Measurements from ENCODE around the gene TBC1D9B.

Gene TBC1D9B

GRCh38 chr5:179893076-179893957, 14.4 kb downstream of the TBC1D9B start:
- Histone ChIP-seq H3K4me3 (ENCODE audit: low read length) (no peak overlapping the region), H3K9me3 (ENCODE audit: control insufficient read depth, low read length) (no peaks in the 10 kb centered on the region), H3K9ac (ENCODE audit: low read length) (no peak overlapping the region), H3K4me1 (ENCODE audit: control insufficient read depth, insufficient read depth, low read length) (no peaks in the 10 kb centered on the region), H3K36me3 (ENCODE audit: control insufficient read depth, insufficient read depth, low read length, severe bottlenecking) (peaks cover 90% of the 10 kb centered on the region), H3K27me3 (replicated peaks; ENCODE audit: control insufficient read depth, insufficient read depth, low read length) (no peaks in the 10 kb centered on the region)
- no peak for DNase-seq (ENCODE audit: low read depth)

DNA sequence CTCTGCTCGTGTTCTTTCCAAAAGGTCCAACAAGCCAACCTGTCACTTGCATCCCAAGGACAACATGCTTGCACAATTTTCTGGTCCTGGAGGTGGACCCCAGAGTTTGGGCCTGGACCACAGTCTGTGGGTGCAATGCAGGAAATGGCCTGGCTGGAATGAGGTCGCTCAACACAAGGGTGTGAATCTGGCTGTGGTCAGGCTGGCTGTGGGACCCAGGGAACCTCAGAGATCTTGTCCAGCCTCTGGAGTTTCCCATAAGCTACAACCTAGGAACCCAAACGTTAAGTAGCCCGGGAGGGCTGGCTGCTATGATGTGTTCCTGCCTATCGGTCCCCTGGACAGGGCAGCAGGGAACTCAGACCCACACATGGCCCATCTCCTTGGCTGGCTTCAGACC, 15.4 kb downstream of the TBC1D9B start:
- Histone ChIP-seq H3K4me3 (ENCODE audit: low read length) (no peak overlapping the region), H3K4me1 (ENCODE audit: control insufficient read depth, insufficient read depth, low read length) (no peaks in the 10 kb centered on the region), H3K36me3 (ENCODE audit: control insufficient read depth, insufficient read depth, low read length, severe bottlenecking) (peaks cover 91% of the 10 kb centered on the region), H3K27me3 (replicated peaks; ENCODE audit: control insufficient read depth, insufficient read depth, low read length) (no peaks in the 10 kb centered on the region), H3K9me3 (ENCODE audit: control insufficient read depth, low read length) (no peaks in the 10 kb centered on the region), H3K9ac (ENCODE audit: low read length) (no peak overlapping the region)
- DNase-seq (ENCODE audit: low read depth), result no peak

DNA sequence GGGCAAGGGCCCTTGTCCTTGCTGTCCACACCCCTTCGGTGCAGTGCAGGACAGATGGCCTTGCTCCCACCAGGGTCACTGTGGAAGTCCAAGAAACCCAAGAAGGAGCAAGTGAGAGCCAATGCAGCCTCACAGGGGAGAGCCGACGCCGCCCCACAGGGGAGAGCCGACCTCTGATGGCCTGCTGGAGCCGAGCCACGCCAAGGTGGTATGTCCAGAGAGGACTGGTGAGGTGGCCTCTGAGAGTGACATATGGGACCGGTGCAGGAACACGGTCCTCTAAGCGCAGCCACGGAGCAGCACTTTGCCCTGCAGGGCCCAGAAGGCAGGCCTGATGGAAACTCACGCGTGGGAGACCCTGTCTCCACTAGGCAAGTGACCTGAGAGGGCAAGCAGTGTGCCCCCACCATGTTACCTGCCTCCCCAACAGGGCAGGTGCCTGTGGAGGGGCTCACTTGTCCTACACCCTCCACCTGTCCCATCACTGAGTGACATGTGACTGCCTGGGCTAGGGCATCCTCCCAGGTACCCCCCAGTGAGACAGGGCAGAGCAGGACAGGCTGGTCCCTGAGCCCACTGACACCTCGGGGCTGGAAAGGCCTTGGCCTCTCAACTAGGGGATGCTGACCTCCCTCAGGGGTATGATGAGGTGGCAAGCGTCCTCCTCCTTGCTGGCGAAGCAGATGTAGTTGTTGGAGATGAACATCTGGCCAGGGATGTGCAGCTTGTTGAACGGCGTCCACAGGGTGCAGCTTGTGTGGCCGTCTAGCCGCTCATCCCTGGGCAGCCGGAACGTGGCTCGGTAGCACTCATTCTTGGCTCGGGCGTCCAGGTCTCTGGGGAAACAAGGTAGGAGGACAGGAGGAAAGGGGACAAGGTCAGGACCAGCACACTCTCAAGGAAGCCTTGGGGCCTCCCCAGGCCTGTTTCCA, 16.7 kb downstream of the TBC1D9B start:
- Histone ChIP-seq H3K9me3 (ENCODE audit: control insufficient read depth, low read length) (no peaks in the 10 kb centered on the region), H3K4me3 (ENCODE audit: low read length) (no peak overlapping the region), H3K9ac (ENCODE audit: low read length) (no peak overlapping the region), H3K27me3 (replicated peaks; ENCODE audit: control insufficient read depth, insufficient read depth, low read length) (no peaks in the 10 kb centered on the region), H3K4me1 (ENCODE audit: control insufficient read depth, insufficient read depth, low read length) (no peaks in the 10 kb centered on the region), H3K36me3 (ENCODE audit: control insufficient read depth, insufficient read depth, low read length, severe bottlenecking) (peaks cover 86% of the 10 kb centered on the region)
- DNase-seq (ENCODE audit: low read depth), result no peak

GRCh38 chr5:179889885-179890284, 17.8 kb downstream of the TBC1D9B start:
- H3K27me3 ChIP-seq (replicated peaks; ENCODE audit: control insufficient read depth, insufficient read depth, low read length), result no peaks in the 10 kb centered on the region
- no peak for DNase-seq (ENCODE audit: low read depth)
- peaks cover 83% of the 10 kb centered on the region for H3K36me3 ChIP-seq (ENCODE audit: control insufficient read depth, insufficient read depth, low read length, severe bottlenecking)

GRCh38 chr5:179887802-179888201, 19.9 kb downstream of the TBC1D9B start:
- H3K27me3 ChIP-seq (replicated peaks; ENCODE audit: control insufficient read depth, insufficient read depth, low read length), result no peaks in the 10 kb centered on the region
- no peaks in the 10 kb centered on the region for H3K4me1 ChIP-seq (ENCODE audit: control insufficient read depth, insufficient read depth, low read length)
- H3K4me3 ChIP-seq (ENCODE audit: low read length), result no peak overlapping the region
- no peak for DNase-seq (ENCODE audit: low read depth)
- H3K9me3 ChIP-seq (ENCODE audit: control insufficient read depth, low read length), result peaks cover 12% of the 10 kb centered on the region
- peaks cover 84% of the 10 kb centered on the region for H3K36me3 ChIP-seq (ENCODE audit: control insufficient read depth, insufficient read depth, low read length, severe bottlenecking)
- no peak overlapping the region for H3K9ac ChIP-seq (ENCODE audit: low read length)

More at GRCh38 chr5:179889885-179890284, 17.8 kb downstream of the TBC1D9B start:
- no peaks in the 10 kb centered on the region for H3K4me1 ChIP-seq (ENCODE audit: control insufficient read depth, insufficient read depth, low read length)
- H3K9me3 ChIP-seq (ENCODE audit: control insufficient read depth, low read length), result no peaks in the 10 kb centered on the region
- no peak overlapping the region for H3K9ac ChIP-seq (ENCODE audit: low read length)
- H3K4me3 ChIP-seq (ENCODE audit: low read length), result no peak overlapping the region

GRCh38 chr5:179887095-179887494, 20.6 kb downstream of the TBC1D9B start:
- Histone ChIP-seq H3K27me3 (replicated peaks; ENCODE audit: control insufficient read depth, insufficient read depth, low read length) (no peaks in the 10 kb centered on the region), H3K4me1 (ENCODE audit: control insufficient read depth, insufficient read depth, low read length) (no peaks in the 10 kb centered on the region), H3K4me3 (ENCODE audit: low read length) (no peak overlapping the region), H3K9ac (ENCODE audit: low read length) (no peak overlapping the region), H3K36me3 (ENCODE audit: control insufficient read depth, insufficient read depth, low read length, severe bottlenecking) (peaks cover 83% of the 10 kb centered on the region), H3K9me3 (ENCODE audit: control insufficient read depth, low read length) (peaks cover 16% of the 10 kb centered on the region)
- no peak for DNase-seq (ENCODE audit: low read depth)

GRCh38 chr5:179886190-179886911, 21.3 kb downstream of the TBC1D9B start:
- H3K4me3 ChIP-seq (ENCODE audit: low read length), result no peak overlapping the region
- H3K27me3 ChIP-seq (replicated peaks; ENCODE audit: control insufficient read depth, insufficient read depth, low read length), result no peaks in the 10 kb centered on the region
- H3K9me3 ChIP-seq (ENCODE audit: control insufficient read depth, low read length), result peaks cover 16% of the 10 kb centered on the region
- H3K9ac ChIP-seq (ENCODE audit: low read length), result no peak overlapping the region
- H3K36me3 ChIP-seq (ENCODE audit: control insufficient read depth, insufficient read depth, low read length, severe bottlenecking), result peaks cover 77% of the 10 kb centered on the region
- no peaks in the 10 kb centered on the region for H3K4me1 ChIP-seq (ENCODE audit: control insufficient read depth, insufficient read depth, low read length)
- no peak for DNase-seq (ENCODE audit: low read depth)

GRCh38 chr5:179885491-179886090, 22.1 kb downstream of the TBC1D9B start:
- Histone ChIP-seq H3K4me3 (ENCODE audit: low read length) (no peak overlapping the region), H3K27me3 (replicated peaks; ENCODE audit: control insufficient read depth, insufficient read depth, low read length) (no peaks in the 10 kb centered on the region), H3K9ac (ENCODE audit: low read length) (no peak overlapping the region), H3K9me3 (ENCODE audit: control insufficient read depth, low read length) (peaks cover 16% of the 10 kb centered on the region), H3K4me1 (ENCODE audit: control insufficient read depth, insufficient read depth, low read length) (no peaks in the 10 kb centered on the region), H3K36me3 (ENCODE audit: control insufficient read depth, insufficient read depth, low read length, severe bottlenecking) (peaks cover 73% of the 10 kb centered on the region)
- DNase-seq (ENCODE audit: low read depth), result no peak

GRCh38 chr5:179883163-179883562, 24.5 kb downstream of the TBC1D9B start:
- Histone ChIP-seq H3K9me3 (ENCODE audit: control insufficient read depth, low read length) (peaks cover 16% of the 10 kb centered on the region), H3K36me3 (ENCODE audit: control insufficient read depth, insufficient read depth, low read length, severe bottlenecking) (peaks cover 70% of the 10 kb centered on the region), H3K4me3 (ENCODE audit: low read length) (no peak overlapping the region), H3K4me1 (ENCODE audit: control insufficient read depth, insufficient read depth, low read length) (peaks cover 5% of the 10 kb centered on the region), H3K27me3 (replicated peaks; ENCODE audit: control insufficient read depth, insufficient read depth, low read length) (no peaks in the 10 kb centered on the region), H3K9ac (ENCODE audit: low read length) (no peak overlapping the region)
- no peak for DNase-seq (ENCODE audit: low read depth)

DNA sequence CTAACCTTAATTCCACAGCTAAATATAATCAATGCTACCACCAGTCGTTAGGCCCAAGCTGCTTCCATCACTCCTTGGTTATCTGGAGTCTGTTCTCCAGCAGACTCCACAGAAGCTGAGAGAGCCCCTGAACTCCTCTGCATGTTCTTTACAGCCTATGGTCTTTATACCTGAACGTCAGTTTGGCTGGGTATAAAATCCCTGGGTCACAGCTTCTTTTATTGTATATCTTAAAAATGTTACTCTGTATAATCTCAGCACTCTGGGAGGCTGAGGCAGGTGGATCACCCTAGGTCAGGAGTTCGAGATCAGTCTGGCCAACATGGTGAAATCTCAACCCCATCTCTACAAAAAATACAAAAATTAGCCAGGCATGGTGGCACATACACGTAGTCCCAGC, 25.4 kb downstream of the TBC1D9B start:
- Histone ChIP-seq H3K9me3 (ENCODE audit: control insufficient read depth, low read length) (peaks cover 16% of the 10 kb centered on the region), H3K4me3 (ENCODE audit: low read length) (no peak overlapping the region)

More for the DNA sequence above, 25.4 kb downstream of the TBC1D9B start:
- H3K27me3 ChIP-seq (replicated peaks; ENCODE audit: control insufficient read depth, insufficient read depth, low read length), result no peaks in the 10 kb centered on the region
- H3K9ac ChIP-seq (ENCODE audit: low read length), result no peak overlapping the region
- peaks cover 70% of the 10 kb centered on the region for H3K36me3 ChIP-seq (ENCODE audit: control insufficient read depth, insufficient read depth, low read length, severe bottlenecking)
- H3K4me1 ChIP-seq (ENCODE audit: control insufficient read depth, insufficient read depth, low read length), result peaks cover 5% of the 10 kb centered on the region
- DNase-seq (ENCODE audit: low read depth), result no peak
